ENCODE results near the gene RNF32.
"Not testable (repeated sequence)": the region's sequence is repeated elsewhere in the genome, so short reads cannot be mapped to it uniquely, and the experiment has no call there.

The RNF32 gene

GRCh38 chr7:156676263-156676662 lies 35.7 kb downstream of the RNF32 start:
- DNase-seq = no peak

- DNase-seq = no peak
These were observed 36.9 kb downstream of the RNF32 start for GRCh38 chr7:156677374-156678054.

GRCh38 chr7:156680281-156680680 lies 39.7 kb downstream of the RNF32 start:
- DNase-seq = no peak

- DNase-seq = no peak
These were observed 42.4 kb downstream of the RNF32 start for GRCh38 chr7:156682928-156683327.

GRCh38 chr7:156684251-156684650 lies 43.7 kb downstream of the RNF32 start:
- no peak for DNase-seq

GRCh38 chr7:156684661-156685060 lies 44.1 kb downstream of the RNF32 start:
- no peak for DNase-seq

- no peak for DNase-seq
These were observed 51.2 kb downstream of the RNF32 start for GRCh38 chr7:156691764-156692163.

GRCh38 chr7:156692849-156693248 lies 52.3 kb downstream of the RNF32 start:
- no peak for DNase-seq

GRCh38 chr7:156693627-156694026 lies 53.1 kb downstream of the RNF32 start:
- DNase-seq = no peak

GRCh38 chr7:156697283-156697682 lies 56.7 kb downstream of the RNF32 start:
- DNase-seq = peak; percentile 4

- not testable (repeated sequence) for DNase-seq
These were observed 57.9 kb downstream of the RNF32 start for GRCh38 chr7:156698512-156698911.

GRCh38 chr7:156701787-156702186 lies 61.2 kb downstream of the RNF32 start:
- DNase-seq = not testable (repeated sequence)

- no peak for DNase-seq
These were observed 61.8 kb downstream of the RNF32 start for GRCh38 chr7:156702399-156702798.

GRCh38 chr7:156703209-156703608 lies 62.6 kb downstream of the RNF32 start:
- no peak for DNase-seq

GRCh38 chr7:156703773-156704482 lies 63.4 kb downstream of the RNF32 start:
- no peak for DNase-seq

- no peak for DNase-seq
These were observed 81.7 kb downstream of the RNF32 start for GRCh38 chr7:156722043-156722826.

GRCh38 chr7:156725073-156725472 lies 84.5 kb downstream of the RNF32 start:
- DNase-seq = no peak

- no peak for DNase-seq
These were observed 85.4 kb downstream of the RNF32 start for GRCh38 chr7:156725936-156726335.
